Transverse colon (tissue), 4 donors: ENCODE data around the gene PHYHIPL. TPM values are rescaled to one million over a fixed set of nuclear protein-coding genes. Genes with fewer than 3 reads are reported as not detected.

Experiments used
- DNase-seq: peaks from one replicate; pipeline ENCODE4 v3.0.0-alpha.2; 2019
- H3K27ac ChIP-seq, 4 donors: fragments of 200-600 bp; sonication (generic); 2 replicates each; pipeline ENCODE4 v1.5.1; 2016 to 2018; ENCODE audit warnings: inconsistent platforms in 4 of 4
- H3K27me3 ChIP-seq: fragments of 200-600 bp; sonication (generic); 2 replicates; pipeline ENCODE4 v1.5.1; 2017; ENCODE audit warnings: inconsistent platforms
- H3K36me3 ChIP-seq, 4 donors: fragments of 200-600 bp; sonication (generic); 2 replicates each; pipeline ENCODE4 v1.5.1; 2017 to 2019; ENCODE audit warnings: inconsistent platforms in 4 of 4
- H3K4me1 ChIP-seq, 4 donors: fragments of 200-600 bp; sonication (generic); 2 replicates each; pipeline ENCODE4 v1.5.1; 2017 to 2020; ENCODE audit warnings: inconsistent platforms in 4 of 4
- H3K4me3 ChIP-seq, 4 donors: fragments of 200-600 bp; sonication (generic); 1 replicate in 1 of 4; 2 replicates in 3 of 4; pipeline versions ENCODE4 v1.5.1 to v1.6.1; 2017 to 2019; ENCODE audit warnings: inconsistent platforms in 4 of 4
- H3K9me3 ChIP-seq, 2 donors: fragments of 200-600 bp; sonication (generic); 2 replicates each; pipeline ENCODE4 v1.5.1; 2017 to 2019; ENCODE audit warnings: inconsistent platforms in 2 of 2
- EP300 ChIP-seq: sonication (generic); formaldehyde crosslinking; IDR thresholded peaks from one replicate; pipeline ENCODE4 v1.6.1; 2017; ENCODE audit warnings: antibody characterized with exemption, low read depth
- POLR2A ChIP-seq: fragments of 450-650 bp; IDR thresholded peaks from one replicate; pipeline ENCODE4 v1.6.1; 2016; ENCODE audit warnings: antibody characterized with exemption, mild to moderate bottlenecking, moderate library complexity
- POLR2AphosphoS5 ChIP-seq, 3 donors: sonication (generic); formaldehyde crosslinking; IDR thresholded peaks; one replicate each; pipeline ENCODE4 v1.6.1; 2016; ENCODE audit warnings: antibody characterized with exemption in 3 of 3
- WGBS, 2 donors: methylation state at CpG; one replicate each; pipeline ENCODE4 v1.1.5; 2018; ENCODE audit warnings: low coverage in 1 of 2; 5-methylcytosine and 5-hydroxymethylcytosine counted together
- in situ Hi-C, 4 donors: fragments of 200-750 bp; cut with MboI; loops; one replicate each; pipeline versions ENCODE4 v1.15.0 to v1.15.1; 2017; ENCODE audit warnings: low sequenced_read_pairs in 3 of 4, low pct_ligation_motif_present in 1 of 4, low pct_unique_long_range_greater_than_20kb in 1 of 4
- intact Hi-C: fragments of 100-400 bp; cut with DNase I; formaldehyde crosslinking; loops from one replicate; pipeline ENCODE4 v1.15.1; 2023; ENCODE audit warnings: low total_unique reads
- total RNA-seq, 4 donors: library from RNA; depleted of rRNA; stranded (reverse); fragments of >200 nt; gene quantifications; one replicate each; pipeline ENCODE4 v1.1.0, GENCODE V29; 2016
- TF ChIP-seq, protein P1 (sequence below), 5 experiments: fragments of 200-600 bp in 3 of 5; fragments of 450-650 bp in 2 of 5; sonication (generic) in 3 of 5; IDR thresholded peaks; 1 replicate in 2 of 5; 2 replicates in 3 of 5; pipeline ENCODE4 v1.5.1; 2016 to 2017; ENCODE audit warnings: antibody characterized with exemption in 5 of 5, inconsistent platforms in 3 of 5, mild to moderate bottlenecking in 2 of 5, moderate library complexity in 1 of 5

The PHYHIPL gene
- total RNA-seq, 4 donors from 2014 or later, result 0.27 to 0.48 TPM; not detected in 2

GRCh38 chr10:59138052-59138451, 38.4 kb upstream of the PHYHIPL start:
- Histone ChIP-seq H3K4me1 (no peaks in the 10 kb centered on the region), H3K9me3 (no peaks in the 10 kb centered on the region), H3K4me3 (no peak overlapping the region), H3K36me3 (no peaks in the 10 kb centered on the region), H3K27ac (no peak overlapping the region), H3K27me3 (no peaks in the 10 kb centered on the region)
- intact Hi-C loops (no loop called here), in situ Hi-C loops (no loop called here)
- 78 to 96% methylated on average over 1 to 23 of the region's 23 CpGs for WGBS, 2 donors
- no peak for DNase-seq
- TF ChIP-seq, protein P1, sequence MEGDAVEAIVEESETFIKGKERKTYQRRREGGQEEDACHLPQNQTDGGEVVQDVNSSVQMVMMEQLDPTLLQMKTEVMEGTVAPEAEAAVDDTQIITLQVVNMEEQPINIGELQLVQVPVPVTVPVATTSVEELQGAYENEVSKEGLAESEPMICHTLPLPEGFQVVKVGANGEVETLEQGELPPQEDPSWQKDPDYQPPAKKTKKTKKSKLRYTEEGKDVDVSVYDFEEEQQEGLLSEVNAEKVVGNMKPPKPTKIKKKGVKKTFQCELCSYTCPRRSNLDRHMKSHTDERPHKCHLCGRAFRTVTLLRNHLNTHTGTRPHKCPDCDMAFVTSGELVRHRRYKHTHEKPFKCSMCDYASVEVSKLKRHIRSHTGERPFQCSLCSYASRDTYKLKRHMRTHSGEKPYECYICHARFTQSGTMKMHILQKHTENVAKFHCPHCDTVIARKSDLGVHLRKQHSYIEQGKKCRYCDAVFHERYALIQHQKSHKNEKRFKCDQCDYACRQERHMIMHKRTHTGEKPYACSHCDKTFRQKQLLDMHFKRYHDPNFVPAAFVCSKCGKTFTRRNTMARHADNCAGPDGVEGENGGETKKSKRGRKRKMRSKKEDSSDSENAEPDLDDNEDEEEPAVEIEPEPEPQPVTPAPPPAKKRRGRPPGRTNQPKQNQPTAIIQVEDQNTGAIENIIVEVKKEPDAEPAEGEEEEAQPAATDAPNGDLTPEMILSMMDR (IDR thresholded peaks at IDR 0.05), result no peak
- TF ChIP-seq POLR2A, result no peak
- no peak for TF ChIP-seq EP300
- no peak for TF ChIP-seq POLR2AphosphoS5 (IDR thresholded peaks at IDR 0.05)

GRCh38 chr10:59143544-59143943, 32.9 kb upstream of the PHYHIPL start:
- peaks cover 0 to under 1% (median 0%) of the 10 kb centered on the region in 4 donors for H3K4me1 ChIP-seq
- intact Hi-C loops (no loop called here), in situ Hi-C loops (no loop called here)
- H3K36me3 ChIP-seq, result no peaks in the 10 kb centered on the region
- no peaks in the 10 kb centered on the region for H3K9me3 ChIP-seq
- DNase-seq, result no peak
- no peaks in the 10 kb centered on the region for H3K27me3 ChIP-seq
- 60 to 67% methylated on average over 1 of the region's 1 CpG for WGBS, 2 donors
- no peak overlapping the region for H3K27ac ChIP-seq
- H3K4me3 ChIP-seq, result no peak overlapping the region
- TF ChIP-seq POLR2AphosphoS5 (IDR thresholded peaks at IDR 0.05) (no peak), EP300 (no peak), POLR2A (no peak)
- TF ChIP-seq, protein P1 (IDR thresholded peaks at IDR 0.05), result no peak

DNA sequence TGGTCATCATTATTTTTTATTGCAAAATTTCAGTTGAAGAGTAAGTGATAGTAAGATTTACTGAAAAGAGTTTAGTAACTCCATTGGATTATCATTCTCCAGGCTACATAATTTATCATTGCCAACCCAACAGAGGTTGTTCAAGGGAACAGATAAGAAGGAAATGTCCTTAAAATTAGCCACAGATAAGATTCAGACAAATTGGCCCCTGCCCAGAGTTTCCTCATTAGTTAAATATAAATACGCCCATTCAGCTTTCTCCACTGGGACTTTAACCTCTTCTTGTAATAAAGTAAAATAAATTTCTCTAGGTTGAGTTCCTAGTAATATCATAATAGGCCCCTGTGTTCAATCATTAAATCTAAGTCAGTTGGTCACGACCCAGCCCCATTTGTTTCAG, 27.7 kb upstream of the PHYHIPL start:
- DNase-seq, result no peak
- 36 to 40% methylated on average over 2 of the region's 2 CpGs for WGBS, 2 donors
- intact Hi-C loops, result no loop called here

DNA sequence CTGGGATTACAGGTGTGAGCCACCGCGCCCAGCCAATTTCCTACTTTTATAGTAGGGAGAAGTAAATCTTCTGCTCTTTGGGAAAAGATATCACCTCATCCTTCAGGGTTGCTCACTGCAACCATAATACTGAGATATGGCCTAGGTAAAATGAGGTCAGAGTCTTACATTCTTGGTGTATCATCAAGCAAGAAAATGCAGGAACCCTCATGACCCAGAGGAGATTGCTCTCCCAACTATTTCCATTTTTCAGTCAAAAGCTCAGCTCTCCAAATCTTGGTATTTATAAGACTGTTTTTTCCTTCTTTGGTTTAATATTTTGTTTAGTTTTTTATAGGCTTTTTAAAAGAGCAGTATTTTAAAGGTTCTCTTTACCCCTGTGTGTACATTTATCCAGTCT, 20.9 kb upstream of the PHYHIPL start:
- Histone ChIP-seq H3K27me3 (no peaks in the 10 kb centered on the region), H3K36me3 (no peaks in the 10 kb centered on the region), H3K4me3 (no peak overlapping the region), H3K4me1 (no peaks in the 10 kb centered on the region), H3K9me3 (no peaks in the 10 kb centered on the region), H3K27ac (no peak overlapping the region)
- TF ChIP-seq POLR2A, result no peak
- no peak for TF ChIP-seq EP300
- TF ChIP-seq POLR2AphosphoS5 (IDR thresholded peaks at IDR 0.05), result no peak
- intact Hi-C loops, result no loop called here
- in situ Hi-C loops, result no loop called here
- WGBS, 2 donors, result 97% methylated on average over 2 of the region's 2 CpGs; no CpG with 5 or more reads in 1 of the 2 donors
- no peak for DNase-seq

More for the DNA sequence above, 27.7 kb upstream of the PHYHIPL start:
- TF ChIP-seq, protein P1 (IDR thresholded peaks at IDR 0.05), result no peak
- no peak for TF ChIP-seq POLR2AphosphoS5 (IDR thresholded peaks at IDR 0.05)
- Histone ChIP-seq H3K27ac (no peak overlapping the region), H3K27me3 (no peaks in the 10 kb centered on the region), H3K4me3 (no peak overlapping the region), H3K4me1 (peaks cover 0 to 4% (median 0%) of the 10 kb centered on the region in 4 donors), H3K36me3 (no peaks in the 10 kb centered on the region), H3K9me3 (no peaks in the 10 kb centered on the region)
- in situ Hi-C loops, result no loop called here

- WGBS, 2 donors, result 92 to 96% methylated on average over 2 of the region's 2 CpGs
- Histone ChIP-seq H3K27ac (no peak overlapping the region), H3K36me3 (no peaks in the 10 kb centered on the region), H3K4me3 (no peak overlapping the region), H3K27me3 (no peaks in the 10 kb centered on the region), H3K4me1 (no peaks in the 10 kb centered on the region), H3K9me3 (no peaks in the 10 kb centered on the region)
- in situ Hi-C loops, result no loop called here
- no peak for TF ChIP-seq POLR2A
- intact Hi-C loops, result no loop called here
- no peak for DNase-seq
These were observed 8.9 kb upstream of the PHYHIPL start for GRCh38 chr10:59167512-59167911.
